ENCODE data around the gene LMX1A. TPM values are rescaled to one million over a fixed set of nuclear protein-coding genes. Genes with fewer than 3 reads are reported as not detected.

LMX1A gene
- total RNA-seq, 1 donor from 2014 or later = 8.7 TPM

DNA sequence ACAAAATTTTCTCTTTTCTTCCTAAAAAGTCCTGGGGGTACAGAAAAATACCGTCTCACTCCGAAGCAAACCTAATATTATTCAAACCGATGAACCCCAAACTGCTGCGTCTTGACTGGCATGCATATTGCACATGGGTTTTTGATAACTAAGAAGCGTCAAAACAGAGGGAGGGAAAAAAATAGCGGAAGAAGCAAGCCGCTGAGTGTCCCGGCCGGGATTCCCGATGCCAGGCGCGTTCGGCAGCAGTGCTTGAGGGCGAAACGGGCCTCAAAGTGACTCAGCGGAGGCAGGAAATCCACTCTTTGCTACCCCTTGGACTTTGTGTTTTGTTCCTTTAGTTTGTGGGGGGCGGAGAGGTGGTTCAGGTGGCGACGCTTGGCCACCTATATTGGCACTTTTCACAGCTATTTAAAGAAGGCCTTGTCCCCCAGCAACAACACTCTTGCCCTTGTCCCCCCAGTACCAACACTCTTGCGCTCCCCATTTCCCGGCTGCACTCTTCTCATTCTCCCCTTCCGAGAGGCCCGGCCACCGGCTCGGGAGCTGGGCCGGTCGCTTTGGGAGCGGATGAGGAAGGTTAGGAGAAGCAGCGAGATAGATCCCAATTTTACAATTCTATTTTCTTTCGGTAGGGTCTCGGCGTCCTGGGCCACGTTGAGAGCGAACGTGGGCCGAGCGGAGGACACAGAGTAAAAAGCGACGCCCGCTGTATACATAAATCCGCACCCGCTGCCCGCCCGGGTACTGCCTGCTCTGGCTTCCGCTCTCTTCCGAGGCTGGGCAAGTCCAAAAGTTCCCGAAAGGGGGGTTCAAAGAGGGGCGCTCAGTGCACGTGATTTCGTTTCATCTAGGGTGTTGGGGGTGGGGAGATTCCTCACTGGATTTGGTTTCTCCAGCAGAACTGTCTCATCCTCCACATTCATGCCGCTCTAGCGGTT lies 2.5 kb downstream of the LMX1A start:
- peak overlapping the region; percentile 12 for H2AFZ ChIP-seq (replicated peaks)
- H4K20me1 ChIP-seq (ENCODE audit: low read depth) = no peaks in the 10 kb centered on the region
- no peak overlapping the region for H3K27ac Mint-ChIP-seq
- H3K4me1 Mint-ChIP-seq = peaks cover 49% of the 10 kb centered on the region
- DNase-seq (ENCODE audit: low spot score) = peak; percentile 65
- peaks cover 75% of the 10 kb centered on the region for H3F3A ChIP-seq (ENCODE audit: low read depth)
- TF ChIP-seq, protein P1, sequence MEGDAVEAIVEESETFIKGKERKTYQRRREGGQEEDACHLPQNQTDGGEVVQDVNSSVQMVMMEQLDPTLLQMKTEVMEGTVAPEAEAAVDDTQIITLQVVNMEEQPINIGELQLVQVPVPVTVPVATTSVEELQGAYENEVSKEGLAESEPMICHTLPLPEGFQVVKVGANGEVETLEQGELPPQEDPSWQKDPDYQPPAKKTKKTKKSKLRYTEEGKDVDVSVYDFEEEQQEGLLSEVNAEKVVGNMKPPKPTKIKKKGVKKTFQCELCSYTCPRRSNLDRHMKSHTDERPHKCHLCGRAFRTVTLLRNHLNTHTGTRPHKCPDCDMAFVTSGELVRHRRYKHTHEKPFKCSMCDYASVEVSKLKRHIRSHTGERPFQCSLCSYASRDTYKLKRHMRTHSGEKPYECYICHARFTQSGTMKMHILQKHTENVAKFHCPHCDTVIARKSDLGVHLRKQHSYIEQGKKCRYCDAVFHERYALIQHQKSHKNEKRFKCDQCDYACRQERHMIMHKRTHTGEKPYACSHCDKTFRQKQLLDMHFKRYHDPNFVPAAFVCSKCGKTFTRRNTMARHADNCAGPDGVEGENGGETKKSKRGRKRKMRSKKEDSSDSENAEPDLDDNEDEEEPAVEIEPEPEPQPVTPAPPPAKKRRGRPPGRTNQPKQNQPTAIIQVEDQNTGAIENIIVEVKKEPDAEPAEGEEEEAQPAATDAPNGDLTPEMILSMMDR (IDR thresholded peaks at IDR 0.05) = no peak
- peak; percentile 68 for TF ChIP-seq EZH2phosphoT487 (IDR thresholded peaks at IDR 0.05)
- peak; percentile 87 for TF ChIP-seq EZH2 (IDR thresholded peaks at IDR 0.05)
- peaks cover 4% of the 10 kb centered on the region for H3K79me2 ChIP-seq (ENCODE audit: low read depth)
- peak overlapping the region; percentile 65 for H3K4me3 ChIP-seq
- peaks cover 4% of the 10 kb centered on the region for H3K36me3 Mint-ChIP-seq
- H3K4me2 ChIP-seq = peak overlapping the region; percentile 97
- peaks cover 81% of the 10 kb centered on the region for H3K4me1 ChIP-seq
- no peak overlapping the region for H3K27ac ChIP-seq
- H3K4me3 Mint-ChIP-seq = peak overlapping the region; percentile 90
- H3K36me3 ChIP-seq = no peaks in the 10 kb centered on the region
- H3K27me3 Mint-ChIP-seq (ENCODE audit: insufficient read depth, low read depth) = peaks cover 73% of the 10 kb centered on the region
- H3K9me3 ChIP-seq (ENCODE audit: low read depth) = no peaks in the 10 kb centered on the region
- H3K9me3 Mint-ChIP-seq = no peaks in the 10 kb centered on the region
- H3K9ac ChIP-seq = no peak overlapping the region
- H3K27me3 ChIP-seq = peaks cover 80% of the 10 kb centered on the region

DNA sequence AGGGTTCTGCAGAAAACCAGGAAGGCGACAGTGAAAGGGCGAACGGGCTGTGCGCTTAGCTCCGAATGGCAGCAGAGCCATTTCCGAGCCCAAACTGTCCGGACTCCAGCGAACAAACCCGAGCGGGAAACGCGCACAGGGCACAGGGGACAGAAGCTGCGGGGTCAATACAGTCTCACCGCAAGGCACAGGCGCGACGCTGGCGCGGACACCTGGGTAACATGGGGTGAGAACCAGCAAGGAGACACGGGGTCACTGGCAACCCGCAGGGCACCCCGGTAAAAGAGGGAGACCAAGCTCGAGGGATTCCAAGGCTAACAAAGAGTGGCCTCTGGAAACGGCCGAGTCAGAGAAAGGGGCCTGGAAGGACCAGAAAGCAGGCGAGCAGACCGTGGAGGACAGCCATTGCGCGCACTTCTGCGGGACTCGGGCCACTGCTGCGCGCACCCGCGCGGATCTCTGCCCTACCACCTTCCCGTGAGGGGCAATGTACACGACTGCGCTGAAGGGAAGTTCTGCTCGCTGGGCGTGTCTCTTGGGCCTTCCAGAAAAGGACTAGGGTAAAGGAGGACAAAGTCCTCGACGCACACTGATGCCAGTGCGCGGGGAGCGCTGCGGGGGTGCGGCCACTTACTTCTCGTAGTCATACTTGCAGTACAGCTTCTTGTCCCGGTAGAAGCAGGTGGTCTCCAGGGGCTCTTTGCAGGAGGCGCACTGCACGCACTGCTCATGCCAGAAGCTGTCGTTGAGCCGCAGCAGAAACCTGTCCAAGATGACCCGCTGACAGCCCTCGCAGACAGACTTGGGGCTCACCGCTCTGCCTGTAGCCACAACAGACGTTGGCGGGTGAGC lies 3.8 kb downstream of the LMX1A start:
- peaks cover 16% of the 10 kb centered on the region for H3K79me2 ChIP-seq (ENCODE audit: low read depth)

DNA sequence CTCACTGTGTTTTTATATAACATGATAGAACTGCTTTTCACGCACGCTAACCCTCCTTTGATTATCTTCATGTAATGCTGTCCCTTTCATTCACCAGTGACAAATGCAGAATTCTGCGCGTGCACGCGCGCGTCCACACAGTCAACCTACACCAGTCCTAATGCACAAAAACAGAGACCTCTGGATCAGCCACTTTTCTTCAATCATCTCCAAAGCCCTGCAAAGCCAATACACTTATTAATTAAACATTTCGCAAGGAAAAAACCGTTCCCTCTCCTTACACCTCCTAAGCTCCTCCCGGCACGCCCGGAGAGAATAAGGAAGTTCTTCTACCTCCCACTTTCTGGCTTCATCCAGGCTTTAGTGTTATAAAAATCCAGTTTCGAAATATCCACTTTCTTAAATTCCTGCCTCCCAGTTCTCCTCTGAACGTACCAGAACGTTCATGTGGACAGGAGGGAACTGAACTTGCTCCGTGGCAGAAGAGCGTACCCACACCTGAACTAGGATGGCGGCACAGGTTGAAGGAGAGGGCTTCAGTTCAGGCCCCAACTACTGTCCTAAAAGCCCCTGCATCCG lies 4.6 kb downstream of the LMX1A start:
- DNase-seq (ENCODE audit: low spot score) = peak; percentile 33
- peaks cover 68% of the 10 kb centered on the region for H3K27me3 Mint-ChIP-seq (ENCODE audit: insufficient read depth, low read depth)
- H3K27ac ChIP-seq = no peak overlapping the region
- no peaks in the 10 kb centered on the region for H3K9me3 Mint-ChIP-seq
- H3K9me3 ChIP-seq (ENCODE audit: low read depth) = no peaks in the 10 kb centered on the region
- no peak for TF ChIP-seq EZH2phosphoT487 (IDR thresholded peaks at IDR 0.05)
- TF ChIP-seq EZH2 (IDR thresholded peaks at IDR 0.05) = no peak
- TF ChIP-seq, protein P1 (IDR thresholded peaks at IDR 0.05) = no peak
- no peak overlapping the region for H3K9ac ChIP-seq
- no peak overlapping the region for H3K27ac Mint-ChIP-seq
- H2AFZ ChIP-seq (replicated peaks) = peak overlapping the region; percentile 59
- peak overlapping the region; percentile 65 for H3K4me3 ChIP-seq
- peaks cover 4% of the 10 kb centered on the region for H3K36me3 Mint-ChIP-seq
- H3K79me2 ChIP-seq (ENCODE audit: low read depth) = peaks cover 21% of the 10 kb centered on the region
- H3K4me3 Mint-ChIP-seq = peak overlapping the region; percentile 90
- peaks cover 92% of the 10 kb centered on the region for H3K4me1 ChIP-seq
- no peaks in the 10 kb centered on the region for H4K20me1 ChIP-seq (ENCODE audit: low read depth)
- peaks cover 64% of the 10 kb centered on the region for H3K4me1 Mint-ChIP-seq
- H3K4me2 ChIP-seq = peak overlapping the region; percentile 97
- H3F3A ChIP-seq (ENCODE audit: low read depth) = peaks cover 78% of the 10 kb centered on the region
- no peaks in the 10 kb centered on the region for H3K36me3 ChIP-seq
- peaks cover 60% of the 10 kb centered on the region for H3K27me3 ChIP-seq

More for the DNA sequence above, 3.8 kb downstream of the LMX1A start:
- H3K27ac Mint-ChIP-seq = no peak overlapping the region
- peak overlapping the region; percentile 65 for H3K4me3 ChIP-seq
- peak; percentile 70 for DNase-seq (ENCODE audit: low spot score)
- TF ChIP-seq EZH2 (IDR thresholded peaks at IDR 0.05) (no peak), EZH2phosphoT487 (IDR thresholded peaks at IDR 0.05) (no peak)
- TF ChIP-seq, protein P1 (IDR thresholded peaks at IDR 0.05) = no peak
- H3K9me3 Mint-ChIP-seq = no peaks in the 10 kb centered on the region
- no peaks in the 10 kb centered on the region for H3K36me3 ChIP-seq
- peaks cover 92% of the 10 kb centered on the region for H3K4me1 ChIP-seq
- H3K9me3 ChIP-seq (ENCODE audit: low read depth) = no peaks in the 10 kb centered on the region
- H3K27ac ChIP-seq = no peak overlapping the region
- peaks cover 72% of the 10 kb centered on the region for H3K27me3 Mint-ChIP-seq (ENCODE audit: insufficient read depth, low read depth)
- peak overlapping the region; percentile 59 for H2AFZ ChIP-seq (replicated peaks)
- H3K27me3 ChIP-seq = peaks cover 67% of the 10 kb centered on the region
- peaks cover 78% of the 10 kb centered on the region for H3F3A ChIP-seq (ENCODE audit: low read depth)
- H3K36me3 Mint-ChIP-seq = peaks cover 4% of the 10 kb centered on the region
- H4K20me1 ChIP-seq (ENCODE audit: low read depth) = no peaks in the 10 kb centered on the region
- peak overlapping the region; percentile 97 for H3K4me2 ChIP-seq
- H3K4me3 Mint-ChIP-seq = peak overlapping the region; percentile 90
- peaks cover 61% of the 10 kb centered on the region for H3K4me1 Mint-ChIP-seq
- H3K9ac ChIP-seq = no peak overlapping the region
